GM19351 (cell line): ENCODE data around the gene TUG1.

Experiments
- ATAC-seq: cut with Tn5 transposase; IDR thresholded peaks from one replicate; pipeline ENCODE4 v1.9.1; 2021; ENCODE audit warnings: mild to moderate bottlenecking, moderate library complexity; ENCODE audit not compliant: unreplicated experiment

TUG1 gene

DNA sequence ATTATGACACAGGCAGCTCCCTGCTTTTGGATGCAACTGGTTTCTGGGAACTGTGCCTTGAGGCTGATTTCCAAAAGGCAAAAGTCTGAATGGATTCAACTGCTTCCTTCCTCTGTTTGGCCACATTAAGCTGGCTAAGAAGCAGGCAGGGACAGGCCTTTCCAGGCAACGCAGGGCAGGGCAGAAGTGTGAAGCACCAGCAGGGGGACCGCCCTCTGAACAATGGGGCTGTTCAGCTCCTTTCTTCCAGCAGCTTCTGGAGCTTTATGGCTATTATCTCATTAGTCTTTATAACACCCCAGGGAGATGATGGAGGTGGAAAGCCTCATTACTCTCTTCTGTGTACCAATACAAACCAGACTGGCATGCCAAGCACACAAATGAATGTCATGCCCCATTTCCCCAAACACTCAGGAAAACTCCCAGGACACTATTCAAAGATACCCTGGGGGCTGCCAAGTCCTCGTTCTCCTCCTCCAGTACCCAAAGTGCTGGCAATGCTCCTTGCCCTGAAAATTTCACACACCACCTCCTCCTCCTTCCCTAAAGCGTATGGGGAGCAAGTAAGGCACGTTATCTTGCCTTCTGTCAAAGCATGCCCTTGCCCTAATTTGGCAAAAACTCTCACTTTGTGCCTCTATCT, 21.8 kb upstream of the TUG1 start:
- no peak for ATAC-seq

DNA sequence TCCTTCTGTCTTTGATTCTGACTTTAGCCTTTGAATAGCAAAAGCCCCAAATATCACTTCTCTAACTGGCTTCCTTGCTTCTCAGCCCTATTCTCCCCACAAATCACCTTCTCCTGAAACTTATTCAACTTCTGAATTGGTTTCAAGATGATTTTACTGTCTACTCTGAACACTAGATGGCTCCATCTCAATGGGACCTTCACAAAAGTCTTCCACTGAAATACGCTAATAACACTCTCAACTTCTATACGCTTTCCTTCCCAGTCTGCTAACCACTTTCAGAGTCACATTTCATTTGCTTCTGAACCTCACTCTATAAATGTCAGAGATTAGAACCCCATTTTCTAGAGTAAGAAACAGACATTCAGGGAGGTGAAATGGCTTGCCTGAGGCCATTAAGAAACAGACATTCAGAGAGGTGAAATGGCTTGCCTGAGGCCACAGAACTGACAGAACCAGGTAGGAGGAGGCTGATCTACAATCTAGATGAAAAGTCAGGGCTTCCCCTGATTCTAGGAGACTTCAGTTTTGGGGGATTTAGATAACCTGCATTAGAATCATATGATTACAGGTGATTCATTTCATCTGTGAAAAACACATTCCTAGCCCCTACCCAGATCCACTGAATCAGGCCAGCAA, 21.1 kb upstream of the TUG1 start:
- no peak for ATAC-seq

DNA sequence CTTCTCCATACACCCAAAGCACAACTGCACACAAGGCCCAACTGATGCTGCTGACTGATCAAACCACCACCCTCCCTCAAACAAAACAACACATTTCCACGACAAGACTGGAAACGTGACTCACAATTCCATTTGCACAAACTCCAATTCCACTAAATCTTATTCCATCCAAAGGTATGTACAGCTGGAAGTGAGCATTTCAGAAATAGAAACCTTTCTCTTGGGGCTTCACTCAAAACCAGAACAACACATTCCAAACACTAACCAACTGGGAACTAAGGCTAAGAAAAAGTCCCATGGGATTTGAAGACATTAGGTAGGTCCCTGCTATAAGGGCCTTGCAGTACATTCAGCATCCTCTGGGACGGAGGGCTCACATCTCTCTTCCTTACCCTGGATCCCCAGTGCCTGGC, 20.1 kb upstream of the TUG1 start:
- no peak for ATAC-seq

DNA sequence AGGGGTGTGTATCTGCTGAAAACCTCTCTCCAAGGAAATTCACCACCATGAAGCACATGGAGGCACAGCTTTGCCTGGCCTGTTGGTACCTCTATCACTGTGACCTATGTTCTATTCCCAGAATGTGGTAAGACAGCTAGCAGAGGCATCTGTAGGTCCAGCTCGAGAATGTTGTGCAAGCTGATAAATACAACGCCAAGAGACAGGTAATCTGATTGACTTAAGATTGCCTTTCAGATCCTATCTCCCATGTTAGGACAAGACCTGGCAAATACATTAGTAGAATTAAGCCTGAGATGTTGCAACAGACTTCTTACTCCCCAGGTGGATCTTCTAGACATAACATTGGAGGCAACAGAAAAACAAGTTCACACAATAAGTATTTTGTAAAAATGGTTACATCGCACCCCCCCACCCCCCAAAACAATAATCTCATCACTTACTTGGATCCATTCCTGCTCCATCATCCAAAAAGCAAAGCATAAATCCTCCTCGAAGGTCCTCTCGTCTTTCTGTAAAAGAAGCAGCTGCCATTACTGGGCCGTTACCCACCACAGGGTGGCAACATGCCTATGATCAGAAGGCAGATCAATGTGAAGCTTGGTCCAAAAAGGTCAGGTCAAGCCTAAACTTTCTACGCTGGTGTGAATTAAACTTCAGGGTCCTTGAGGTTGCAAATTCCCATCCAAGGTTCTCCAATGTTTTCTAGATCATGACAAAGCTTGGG, 19.0 kb upstream of the TUG1 start:
- no peak for ATAC-seq

DNA sequence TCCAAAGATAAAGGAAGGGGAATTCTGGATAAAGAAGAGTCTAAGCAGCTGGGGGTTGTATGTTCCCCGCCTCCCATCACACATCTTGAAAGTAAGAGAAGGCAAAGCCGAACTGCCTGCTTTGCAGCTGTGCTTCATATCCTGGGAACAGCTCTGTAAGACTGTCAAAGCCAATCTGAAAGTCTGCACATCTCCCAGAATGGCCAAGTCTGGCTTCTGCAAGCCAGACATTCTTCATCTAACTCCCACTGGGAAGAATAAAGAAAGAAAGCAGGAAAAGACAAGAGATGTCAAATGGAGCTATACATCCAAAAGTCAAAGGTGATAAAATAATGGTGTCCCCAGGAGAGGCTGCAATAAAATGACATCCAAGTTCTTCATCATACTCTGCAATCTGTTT, 15.9 kb upstream of the TUG1 start:
- no peak for ATAC-seq

DNA sequence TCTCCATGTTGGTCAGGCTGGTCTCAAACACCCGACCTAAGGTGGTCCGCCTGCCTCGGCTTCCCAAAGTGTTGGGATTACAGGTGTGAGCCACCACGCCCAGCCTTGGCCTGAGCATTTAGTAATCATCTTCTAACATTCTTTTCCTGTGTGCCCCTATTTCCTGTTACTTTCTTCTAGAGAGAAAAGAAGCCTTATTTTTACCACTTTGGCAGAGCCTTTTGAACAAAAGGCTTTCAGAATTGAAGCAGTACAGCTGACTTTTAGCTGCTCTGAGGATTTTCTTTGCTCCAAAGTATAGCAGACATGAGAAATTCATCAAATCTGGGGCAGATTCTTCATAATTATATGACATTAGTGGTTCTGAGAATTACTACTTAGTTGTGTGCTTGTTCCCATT, 13.9 kb upstream of the TUG1 start:
- no peak for ATAC-seq

DNA sequence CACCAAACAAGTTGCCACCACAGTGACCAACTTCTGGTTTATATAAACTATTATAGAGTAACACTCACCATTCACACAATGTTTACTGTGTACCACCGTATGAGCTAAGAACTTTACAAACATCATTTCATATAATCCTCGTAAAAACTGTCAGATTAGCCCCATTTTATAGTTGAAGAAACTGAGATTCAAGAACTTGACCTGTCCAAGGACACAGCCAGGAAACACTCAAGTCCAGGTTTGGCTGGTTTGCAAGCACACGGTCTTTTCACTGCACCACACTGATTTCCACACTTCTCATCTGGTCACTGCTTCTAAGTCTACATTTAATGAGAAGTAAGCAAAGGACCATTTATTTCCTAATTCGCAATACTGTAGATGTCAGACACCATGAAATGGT, 4.2 kb upstream of the TUG1 start:
- ATAC-seq, result no peak

DNA sequence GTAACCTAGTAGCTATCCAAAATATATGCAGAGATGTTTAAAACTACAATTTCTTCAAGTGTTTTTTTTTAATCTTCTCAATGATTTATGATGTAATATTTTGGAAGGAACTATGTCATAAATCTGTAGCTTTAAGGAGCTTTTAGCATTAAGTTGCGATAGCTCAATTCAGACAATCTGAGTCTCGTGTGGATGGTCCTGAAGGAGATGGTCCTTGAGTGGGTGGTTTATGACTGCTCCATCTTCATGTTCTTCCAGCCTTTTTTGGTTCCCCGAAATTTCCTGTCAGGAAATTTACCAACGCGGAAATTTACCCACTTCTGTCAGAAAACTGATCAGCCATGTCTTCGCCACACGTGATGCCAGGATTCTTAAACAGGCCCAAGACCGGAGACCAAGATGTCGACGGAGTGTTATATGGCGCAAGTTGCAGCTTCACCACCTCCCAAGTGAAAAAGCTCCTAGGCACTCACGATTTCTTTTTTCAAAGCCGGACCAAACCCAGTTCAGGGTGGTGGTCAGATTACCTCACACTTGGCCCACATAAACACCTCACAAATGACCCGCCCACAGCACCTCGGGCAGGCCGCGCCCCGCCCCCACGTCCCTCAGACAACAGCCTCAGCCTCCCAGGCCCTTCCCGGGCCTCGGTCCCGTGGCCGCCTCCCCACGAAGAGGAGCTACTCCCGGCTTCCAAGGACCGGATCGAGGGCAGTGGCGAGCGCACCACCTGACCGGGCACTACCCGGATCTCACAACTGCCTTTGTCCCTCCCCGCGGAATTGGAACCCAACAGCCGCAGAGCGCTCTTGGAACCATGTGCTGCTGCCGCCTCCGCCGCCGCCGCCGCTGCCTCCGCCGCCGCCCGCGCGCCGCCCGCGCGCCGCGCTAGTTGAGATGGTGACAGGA, 796 bp upstream of the TUG1 start, which contains the start of gene MORC2:
Gene MORC2, minus strand, starts transcription at position 760 of the 909 bp plus-strand sequence. CDS start 885 bp downstream, outside the sequence.
- ATAC-seq, result peak; percentile 27

DNA sequence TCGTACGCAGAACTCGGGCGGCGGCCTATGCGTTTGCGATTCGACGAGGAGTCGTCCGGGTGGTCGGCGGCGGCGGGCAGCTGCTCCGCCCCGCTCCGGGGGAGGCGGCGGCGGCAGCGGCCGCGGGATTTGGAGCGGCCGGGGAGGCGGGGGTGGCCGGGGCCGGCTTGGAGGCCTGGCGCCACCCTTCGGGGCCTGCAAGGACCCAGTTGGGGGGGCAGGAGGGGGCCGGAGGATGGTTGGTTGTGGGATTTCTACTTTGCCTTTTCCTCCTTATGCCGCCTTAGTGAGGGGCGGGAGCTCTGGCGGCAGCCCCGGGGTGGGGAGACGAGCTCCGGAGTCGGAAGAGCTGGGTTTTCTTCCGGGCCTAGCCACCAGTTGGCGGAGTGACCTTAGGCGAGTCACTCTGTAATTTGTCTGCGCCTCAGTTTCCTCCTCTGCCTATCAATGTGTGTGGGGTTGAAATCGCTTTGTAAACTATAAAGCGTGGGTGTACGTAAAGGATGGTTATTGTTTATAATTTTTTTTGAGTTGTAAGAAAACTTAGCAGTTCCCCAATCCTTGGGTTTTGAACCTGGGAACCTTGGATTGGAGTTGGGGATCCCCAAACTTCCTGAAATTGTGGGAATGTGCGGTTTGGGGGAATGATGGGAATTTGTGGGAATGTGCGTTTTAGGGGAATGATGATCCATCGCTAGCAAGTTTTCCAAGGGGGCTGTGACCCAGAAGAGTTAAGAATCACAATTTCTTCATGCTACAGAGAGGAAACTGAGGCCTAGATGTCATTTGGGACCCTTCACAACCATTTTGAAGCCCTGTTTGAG, 679 bp downstream of the TUG1 start:
- ATAC-seq, result no peak

DNA sequence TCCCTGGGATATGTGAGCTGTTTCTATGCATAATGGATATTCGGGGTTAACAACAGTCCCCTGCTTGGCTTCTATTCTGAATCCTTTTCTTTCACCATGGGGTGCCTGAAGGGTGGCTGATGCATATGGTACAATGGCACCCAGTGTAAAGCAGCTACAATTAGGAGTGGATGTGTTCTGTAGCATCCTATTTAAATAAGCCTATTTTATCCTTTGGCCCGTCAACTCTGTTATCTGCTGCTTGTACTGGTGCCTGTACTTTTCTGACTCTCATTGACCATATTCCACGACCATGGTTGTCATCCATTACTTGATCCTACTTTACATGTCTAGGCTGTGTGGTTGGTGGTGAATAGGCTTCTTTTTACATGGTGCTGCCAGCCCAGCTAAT, 1.3 kb downstream of the TUG1 start:
- ATAC-seq, result no peak

DNA sequence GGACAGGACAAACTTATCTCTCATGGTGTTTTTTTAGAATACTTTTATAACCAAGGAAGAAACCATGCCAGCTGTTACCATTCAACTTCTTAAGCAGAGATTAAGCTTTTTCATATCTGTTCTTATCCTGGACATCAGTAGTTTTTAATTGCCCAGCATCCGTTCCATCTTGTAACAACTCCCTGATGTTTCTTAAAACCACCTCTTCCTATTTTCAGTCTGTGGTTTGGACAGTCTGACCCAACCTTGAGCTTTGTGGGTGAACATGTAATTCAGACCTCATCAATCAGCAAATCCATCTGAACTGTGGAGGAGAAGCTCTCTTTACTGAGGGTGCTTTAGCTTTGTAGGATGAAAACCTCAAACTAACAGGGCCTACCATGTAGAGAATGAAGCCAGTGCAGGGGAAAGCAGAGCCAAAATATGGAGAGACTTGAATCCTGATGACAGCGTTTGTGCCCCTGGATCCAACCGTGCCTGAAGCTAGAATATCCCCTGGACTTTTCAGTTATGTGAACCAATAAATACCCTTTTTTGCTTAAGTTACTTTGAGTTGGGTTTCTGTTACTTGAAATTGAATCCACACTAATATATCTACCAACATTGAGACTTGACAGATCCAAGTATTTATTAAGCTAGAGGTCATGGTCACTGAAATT, 9.4 kb downstream of the TUG1 start:
- ATAC-seq, result no peak

DNA sequence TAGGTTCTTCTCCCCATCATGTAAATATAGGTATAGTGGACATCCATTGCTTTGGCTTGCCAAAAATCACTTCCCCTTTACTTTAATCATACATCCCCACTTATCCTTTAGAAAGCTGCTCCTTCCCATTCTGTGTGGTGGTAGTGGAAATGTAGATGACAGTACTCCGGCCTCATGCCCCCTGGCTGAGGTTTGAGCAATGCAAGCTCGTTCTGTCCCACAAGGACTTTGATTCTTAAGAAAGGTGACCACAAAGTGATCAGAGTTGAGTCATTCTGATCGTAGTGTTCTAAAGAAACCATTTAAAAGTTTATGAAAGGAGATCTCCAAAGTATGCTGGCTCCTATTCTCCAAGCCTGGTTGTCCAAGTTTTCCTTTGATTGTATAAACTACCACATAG, 10.9 kb downstream of the TUG1 start:
- no peak for ATAC-seq

DNA sequence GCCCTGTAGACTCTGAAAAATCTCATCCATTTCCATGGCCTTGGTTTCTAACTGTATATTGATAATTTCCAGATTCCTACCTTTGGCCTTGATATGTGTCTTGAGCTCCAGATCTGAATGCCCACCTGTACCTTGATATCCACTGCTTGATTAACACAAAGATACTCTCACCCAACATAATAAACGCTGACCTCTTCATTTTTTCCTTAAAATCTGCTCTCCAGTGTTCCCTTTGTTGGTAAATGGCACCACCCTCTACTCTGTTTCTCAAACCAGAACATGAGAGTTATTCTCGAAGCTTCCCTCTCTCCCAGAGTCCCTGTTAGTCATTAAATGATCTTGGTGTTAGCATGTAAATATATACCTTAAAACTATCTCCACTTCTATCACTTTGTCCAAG, 13.4 kb downstream of the TUG1 start:
- ATAC-seq, result no peak

DNA sequence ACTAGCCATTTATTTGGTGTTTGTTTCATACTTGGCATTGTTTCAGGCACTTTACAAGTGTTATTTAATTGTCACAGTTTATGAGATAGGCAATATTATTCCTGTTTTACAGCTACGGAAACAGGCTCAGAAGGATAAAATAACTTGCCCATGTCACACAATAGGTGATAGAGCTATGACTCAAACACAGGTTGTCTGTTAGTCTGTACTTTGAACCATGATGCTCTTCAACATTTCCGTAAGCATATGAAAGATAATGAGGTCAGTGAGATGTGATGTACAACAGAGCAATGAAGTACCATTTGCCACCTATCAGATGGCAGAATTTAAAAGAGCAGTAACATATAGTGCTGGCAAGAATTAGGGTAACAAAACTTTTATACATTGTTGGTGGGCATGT, 15.3 kb downstream of the TUG1 start:
- ATAC-seq, result no peak

DNA sequence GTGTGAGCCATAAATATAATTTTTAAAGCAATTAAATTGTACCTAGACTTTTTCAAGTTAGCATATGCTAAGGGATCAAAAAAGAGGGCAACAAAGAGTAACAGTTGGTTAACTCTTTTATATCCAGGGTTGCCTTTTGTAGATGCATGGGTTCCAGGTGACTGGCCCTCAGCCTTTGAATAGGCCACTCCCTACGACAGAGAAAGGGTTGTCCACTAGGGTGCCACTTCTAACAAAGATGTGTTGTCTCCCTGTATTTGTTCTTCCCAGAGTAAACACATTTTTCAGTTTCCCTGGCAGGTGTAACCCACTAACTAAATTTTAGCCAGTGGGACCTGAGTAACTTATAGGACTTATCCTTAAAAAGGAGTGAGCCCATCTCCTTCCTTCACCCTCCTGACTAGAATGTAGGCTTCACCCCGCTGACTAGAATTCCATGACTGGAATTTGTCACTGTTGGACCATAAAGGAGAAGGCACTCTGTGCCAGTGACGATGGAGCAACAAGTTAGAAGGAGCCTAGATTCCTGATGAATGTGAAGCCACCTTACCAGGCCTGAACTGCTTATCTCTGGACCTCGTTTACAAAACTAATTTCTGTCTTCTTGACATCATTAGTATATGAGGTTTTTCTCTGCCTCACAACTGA, 16.6 kb downstream of the TUG1 start:
- no peak for ATAC-seq

DNA sequence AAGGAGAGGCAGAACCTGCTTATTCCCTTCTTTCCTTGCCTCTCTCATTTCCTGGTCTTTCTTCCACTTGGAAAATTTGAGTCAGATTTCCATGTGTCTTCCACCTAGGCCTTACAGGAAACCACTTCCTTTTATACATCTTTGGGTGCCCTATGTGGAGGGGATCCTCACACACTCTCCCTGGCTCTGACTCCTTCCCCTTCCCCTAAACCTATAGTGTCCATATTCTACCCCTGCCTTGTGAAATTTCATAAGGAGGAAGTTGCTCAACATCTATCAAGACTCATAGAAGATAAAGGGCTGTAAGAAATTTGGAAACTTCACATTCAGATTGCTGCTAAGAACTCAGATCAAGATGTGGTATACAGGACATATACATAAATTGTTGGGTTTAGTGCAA, 20.4 kb downstream of the TUG1 start:
- ATAC-seq, result no peak

DNA sequence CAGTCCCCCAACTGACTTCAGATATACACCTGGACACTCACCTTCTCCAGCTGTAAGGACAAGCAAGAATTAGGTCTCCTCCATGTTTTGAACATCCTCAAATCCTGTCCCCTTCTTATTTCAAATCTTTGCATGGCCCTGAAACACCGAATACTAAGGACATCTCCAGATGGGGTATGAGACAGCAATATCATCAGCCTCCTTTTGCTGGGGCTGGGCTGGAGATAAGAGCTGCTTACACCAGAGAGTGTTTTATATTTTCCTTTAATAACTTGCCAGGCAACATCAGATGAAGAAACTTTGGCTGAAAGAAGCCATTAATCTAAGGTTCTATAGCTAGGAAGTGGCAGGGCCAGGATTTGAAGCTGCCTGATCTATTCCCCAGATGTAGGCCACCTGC, 21.6 kb downstream of the TUG1 start:
- ATAC-seq, result no peak

DNA sequence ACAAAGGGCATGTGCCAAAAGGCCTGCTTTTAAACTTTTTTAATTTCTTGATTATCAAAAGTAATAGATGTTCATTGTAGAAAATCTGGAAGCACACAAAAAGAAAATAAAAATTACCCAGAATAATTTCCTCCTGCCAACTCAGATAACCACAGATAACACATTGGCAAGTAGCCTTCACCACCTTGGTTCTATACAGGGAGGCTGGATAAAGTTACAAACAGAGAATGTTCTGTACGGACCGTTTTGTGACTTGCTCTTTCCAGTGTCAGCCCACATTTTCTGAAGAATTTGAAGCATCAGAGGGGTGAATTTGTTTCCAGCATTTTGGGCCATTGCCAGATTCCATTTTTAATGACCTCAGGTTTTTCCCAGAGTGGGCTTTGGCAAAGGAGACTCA, 23.5 kb downstream of the TUG1 start:
- no peak for ATAC-seq

DNA sequence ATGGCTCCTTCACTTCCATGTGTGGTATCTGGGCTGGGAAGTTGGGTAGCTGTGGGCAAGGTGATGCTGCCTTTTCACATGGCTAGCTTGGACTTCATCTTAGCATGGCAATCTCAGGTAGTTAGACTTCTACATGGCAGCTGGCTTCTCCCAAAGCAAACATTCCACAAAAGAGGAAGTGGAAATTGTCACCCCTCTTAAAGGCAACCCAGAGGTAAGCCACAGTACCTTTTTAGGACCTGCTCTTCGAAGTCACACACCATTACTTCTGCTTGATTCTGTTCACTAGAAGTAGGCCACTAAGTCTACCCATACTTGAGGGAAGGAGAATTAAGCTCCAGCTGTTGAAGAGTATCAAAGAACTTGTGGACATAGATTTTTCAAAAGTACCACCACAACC, 25.9 kb downstream of the TUG1 start:
- no peak for ATAC-seq
